RWPE1 (cell line): ENCODE measurements around the gene CCDC6.

Source experiments
- CTCF ChIA-PET: fragments of 350-600 bp; sonication (Branson Sonifier 250); formaldehyde crosslinking; extraction: SDS; loops from one replicate; lab custom pipeline; 2021; lab: Yijun Ruan, JAX
- POLR2A ChIA-PET: fragments of 400-600 bp; formaldehyde crosslinking; extraction: SDS; loops from one replicate; lab custom pipeline; 2020; ENCODE audit warnings: antibody characterized with exemption; ENCODE audit not compliant: low non-redundant PET; lab: Yijun Ruan, JAX
- DNase-seq: peaks from one replicate; pipeline ENCODE4 v3.0.0; 2012; ENCODE audit warnings: low spot score
- H3K27ac ChIP-seq: fragments of 450-650 bp; 2 replicates; pipeline ENCODE4 v1.5.1; 2017
- TF ChIP-seq, protein P1 (sequence below): fragments of 450-650 bp; conservative IDR thresholded peaks from 2 replicates; pipeline ENCODE4 v1.5.1; 2017; ENCODE audit warnings: low read depth, mild to moderate bottlenecking

CCDC6 gene

GRCh38 chr10:59762505-59762904, 143.9 kb downstream of the CCDC6 start:
- TF ChIP-seq, protein P1, sequence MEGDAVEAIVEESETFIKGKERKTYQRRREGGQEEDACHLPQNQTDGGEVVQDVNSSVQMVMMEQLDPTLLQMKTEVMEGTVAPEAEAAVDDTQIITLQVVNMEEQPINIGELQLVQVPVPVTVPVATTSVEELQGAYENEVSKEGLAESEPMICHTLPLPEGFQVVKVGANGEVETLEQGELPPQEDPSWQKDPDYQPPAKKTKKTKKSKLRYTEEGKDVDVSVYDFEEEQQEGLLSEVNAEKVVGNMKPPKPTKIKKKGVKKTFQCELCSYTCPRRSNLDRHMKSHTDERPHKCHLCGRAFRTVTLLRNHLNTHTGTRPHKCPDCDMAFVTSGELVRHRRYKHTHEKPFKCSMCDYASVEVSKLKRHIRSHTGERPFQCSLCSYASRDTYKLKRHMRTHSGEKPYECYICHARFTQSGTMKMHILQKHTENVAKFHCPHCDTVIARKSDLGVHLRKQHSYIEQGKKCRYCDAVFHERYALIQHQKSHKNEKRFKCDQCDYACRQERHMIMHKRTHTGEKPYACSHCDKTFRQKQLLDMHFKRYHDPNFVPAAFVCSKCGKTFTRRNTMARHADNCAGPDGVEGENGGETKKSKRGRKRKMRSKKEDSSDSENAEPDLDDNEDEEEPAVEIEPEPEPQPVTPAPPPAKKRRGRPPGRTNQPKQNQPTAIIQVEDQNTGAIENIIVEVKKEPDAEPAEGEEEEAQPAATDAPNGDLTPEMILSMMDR: no peak
- CTCF ChIA-PET: interaction anchor here (0.7 kb wide), 1 partner anchor 210 kb away, joined by 3 read pairs; no protein-coding TSS in a partner anchor
- DNase-seq: no peak
- POLR2A ChIA-PET: no interaction called here
- H3K27ac ChIP-seq: no peak overlapping the region

GRCh38 chr10:59757966-59758365, 148.4 kb downstream of the CCDC6 start:
- no peak for DNase-seq
- H3K27ac ChIP-seq: no peak overlapping the region
- ChIA-PET CTCF (no interaction called here), POLR2A (no interaction called here)
- TF ChIP-seq, protein P1: no peak

DNA sequence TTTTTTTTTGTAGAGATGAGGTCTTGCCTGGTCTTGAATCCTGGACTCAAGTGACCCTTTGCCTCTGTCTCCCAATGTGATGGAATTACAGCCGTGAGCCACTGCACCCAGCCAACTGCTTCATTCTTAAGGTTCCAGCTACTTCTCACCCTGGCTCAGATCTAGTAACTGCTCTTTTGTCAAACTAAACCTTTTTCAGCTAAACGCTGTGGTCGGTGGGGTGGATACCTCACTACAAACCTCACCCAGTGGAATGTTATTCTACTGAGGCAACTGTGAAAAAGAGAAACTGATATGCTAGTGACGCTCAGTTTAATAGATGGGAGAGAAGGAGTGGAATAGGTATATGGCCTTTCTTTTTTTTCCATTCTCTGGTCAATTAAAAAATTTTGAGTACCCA, 151.4 kb downstream of the CCDC6 start:
- POLR2A ChIA-PET: no interaction called here
- TF ChIP-seq, protein P1: no peak
- CTCF ChIA-PET: interaction anchor here (0.7 kb wide), 1 partner anchor 248 kb away, joined by 3 read pairs; no protein-coding TSS in a partner anchor
- DNase-seq: no peak
- no peak overlapping the region for H3K27ac ChIP-seq

DNA sequence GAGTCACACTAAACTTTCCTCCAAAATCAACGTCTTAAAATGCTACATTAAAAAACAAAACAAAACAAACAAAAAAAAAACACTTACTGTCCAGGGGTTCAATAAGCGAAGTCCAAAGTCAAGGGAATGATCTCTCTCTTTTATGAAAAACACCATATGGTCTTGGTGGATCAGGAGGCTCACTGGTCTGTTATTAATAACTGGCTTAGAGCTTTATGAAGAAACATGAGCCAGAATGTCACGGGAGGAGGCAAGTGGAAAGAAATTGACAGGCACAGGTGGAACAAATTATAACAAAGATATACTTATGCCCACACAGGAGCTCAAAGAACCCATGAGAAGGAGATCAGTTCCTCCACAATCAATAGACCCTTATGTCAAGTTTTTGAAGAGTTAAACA, 153.1 kb downstream of the CCDC6 start, which contains the start of gene MRLN:
Gene MRLN, minus strand, starts transcription at position 189 of the 400 bp plus-strand sequence.
- POLR2A ChIA-PET: no interaction called here
- H3K27ac ChIP-seq: no peak within 1 kb of the TSS
- DNase-seq: no peak
- TF ChIP-seq, protein P1: no peak
- CTCF ChIA-PET: interaction anchor here (0.6 kb wide), 1 partner anchor 11 kb away, joined by 4 read pairs; no protein-coding TSS in a partner anchor

DNA sequence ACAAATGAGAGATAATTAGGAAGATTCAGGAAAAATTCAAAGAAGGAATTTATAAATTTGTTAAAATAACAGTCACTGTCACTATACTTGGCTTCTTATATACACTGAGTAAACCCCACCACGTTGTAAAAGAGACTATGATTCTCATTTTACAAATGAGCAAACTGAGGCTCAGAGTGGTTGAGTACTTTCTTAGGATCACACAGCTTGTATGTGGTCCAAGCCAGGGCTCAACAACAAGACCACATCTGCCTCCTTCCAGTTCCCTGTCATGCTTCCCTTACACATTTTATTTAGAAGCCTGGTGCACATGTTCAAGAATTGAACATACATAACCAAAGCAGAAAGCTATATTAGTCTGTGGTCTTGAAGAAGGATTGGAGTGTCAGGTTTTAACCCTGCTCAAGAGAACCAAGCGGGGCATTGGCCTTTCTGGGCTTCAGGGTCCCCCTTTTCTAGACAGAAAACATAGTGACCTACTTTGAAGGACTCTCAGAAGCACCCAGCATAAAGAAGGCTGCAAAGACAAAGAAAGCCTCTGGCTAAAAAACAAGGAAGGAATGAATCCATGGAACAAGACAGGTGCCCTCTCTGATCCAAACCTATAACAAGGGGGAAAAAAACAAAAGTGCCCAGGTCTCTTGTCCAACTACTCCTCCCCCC, 153.9 kb downstream of the CCDC6 start:
- no peak overlapping the region for H3K27ac ChIP-seq
- ChIA-PET POLR2A (no interaction called here), CTCF (interaction anchor here (0.7 kb wide), 1 partner anchor 36 kb away, joined by 3 read pairs; no protein-coding TSS in a partner anchor)
- TF ChIP-seq, protein P1: no peak
- DNase-seq: no peak

DNA sequence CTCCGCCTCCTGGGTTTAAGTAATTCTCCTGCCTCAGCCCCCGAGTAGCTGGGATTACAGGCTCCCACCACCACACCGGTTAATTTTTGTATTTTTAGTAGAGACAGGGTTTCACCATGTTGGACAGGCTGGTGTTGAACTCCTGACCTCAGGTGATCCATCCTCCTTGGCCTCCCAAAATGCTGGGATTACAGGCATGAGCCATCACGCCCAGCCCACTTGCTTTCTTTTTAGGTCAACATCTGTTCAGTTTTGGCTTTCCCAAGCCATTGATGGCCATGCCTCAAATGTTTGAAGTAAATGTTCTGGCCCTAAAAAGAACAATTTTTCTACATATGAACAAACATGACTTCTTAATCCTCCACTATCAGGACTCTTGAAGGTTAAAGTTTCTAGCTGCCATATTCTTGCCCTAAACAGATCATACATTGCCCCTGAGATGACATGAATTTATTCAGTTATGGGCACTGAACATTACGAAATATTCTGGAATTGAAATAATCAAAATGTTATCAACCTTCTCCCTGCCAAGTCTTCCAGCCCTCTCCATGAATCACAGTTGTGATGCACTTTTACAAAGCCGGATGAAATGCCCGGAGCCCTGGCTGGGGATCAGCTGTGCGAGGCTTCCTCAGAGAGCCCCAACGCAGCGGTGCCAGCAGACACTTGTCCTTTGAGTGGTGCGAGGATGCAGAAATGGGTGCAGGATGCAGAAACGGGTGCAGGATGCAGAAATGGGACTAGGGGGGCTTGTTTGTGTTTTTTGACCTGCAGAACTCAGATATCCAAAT, 156.0 kb downstream of the CCDC6 start:
- no peak for DNase-seq
- CTCF ChIA-PET: no interaction called here
- no peak overlapping the region for H3K27ac ChIP-seq
- POLR2A ChIA-PET: no interaction called here
- TF ChIP-seq, protein P1: no peak
